HCT116 (cell line): ENCODE measurements around the gene MICALL1. TPM values are rescaled to one million over a fixed set of nuclear protein-coding genes. Genes with fewer than 3 reads are reported as not detected.

Experiments
- ATAC-seq: fragments of 200-7000 bp; cut with Tn5 transposase; 2 replicates; pipeline ENCODE4 v1.9.1; 2020; ENCODE audit warnings: mild to moderate bottlenecking, moderate library complexity
- BruUV-seq: library from RNA; stranded (reverse); fragments of 400-500 nt; replicated peaks from 2 replicates; lab custom pipeline; 2021; lab: Mats Ljungman, UMichigan
- CTCF ChIA-PET: fragments of 300-600 bp; sonication (Branson Sonifier 250); formaldehyde crosslinking; loops from one replicate; lab custom pipeline; 2021; ENCODE audit warnings: antibody characterized with exemption; lab: Charles Lee
- POLR2A ChIA-PET: fragments of 300-600, 350-600 bp; sonication (Branson Sonifier 250); formaldehyde crosslinking; loops from one replicate; lab custom pipeline; 2021; ENCODE audit warnings: antibody characterized with exemption; lab: Charles Lee
- RAD21 ChIA-PET, 2 experiments: fragments of 300-600 bp; sonication (Branson Sonifier 250); formaldehyde crosslinking; loops; one replicate each; lab custom pipeline; 2023; ENCODE audit warnings: low total read pairs in 2 of 2; ENCODE audit not compliant: uncharacterized antibody in 2 of 2, unreplicated experiment in 2 of 2, low non-redundant PET in 1 of 2; lab: Charles Lee
- DNase-seq: peaks from one replicate; pipeline ENCODE4 v3.0.0-alpha.2; 2010; ENCODE audit warnings: low read depth, low spot score
- H2AFZ ChIP-seq: fragments of 200-600 bp; shearing (Covaris generic), sonication (generic); 2 replicates; pipeline ENCODE4 v1.6.1; 2017; ENCODE audit warnings: low read depth, mixed run types, mixed read lengths, antibody characterized with exemption, low read length; ENCODE audit not compliant: poor library complexity, severe bottlenecking
- H3K27ac ChIP-seq: 2 replicates; pipeline ENCODE4 v1.5.1; 2012; ENCODE audit warnings: low read depth, low read length
- H3K27me3 ChIP-seq: fragments of 200-600 bp; sonication (generic); 2 replicates; pipeline ENCODE4 v1.6.1; 2016; ENCODE audit warnings: mixed run types, low read length, mixed read lengths; ENCODE audit not compliant: insufficient read depth
- H3K36me3 ChIP-seq, 2 experiments: fragments of 200-500 bp in 1 of 2; fragments of 200-600 bp in 1 of 2; sonication (Bioruptor generic) in 1 of 2; sonication (generic) in 1 of 2; 2 replicates each; pipeline versions ENCODE4 v1.5.1 to v1.6.1; 2014 to 2016; ENCODE audit warnings: low read length in 2 of 2, inconsistent platforms in 1 of 2, mixed read lengths in 1 of 2, mixed run types in 1 of 2; ENCODE audit not compliant: insufficient read depth in 2 of 2, control insufficient read depth in 1 of 2
- H3K4me1 ChIP-seq, 2 experiments: fragments of 200-600 bp in 1 of 2; sonication (generic) in 1 of 2; 2 replicates each; pipeline versions ENCODE4 v1.5.1 to v1.6.1; 2012 to 2017; ENCODE audit warnings: low read length in 2 of 2, inconsistent platforms in 1 of 2, mild to moderate bottlenecking in 1 of 2, mixed read lengths in 1 of 2, mixed run types in 1 of 2, moderate library complexity in 1 of 2; ENCODE audit not compliant: insufficient read depth in 2 of 2, control insufficient read depth in 1 of 2
- H3K4me2 ChIP-seq: fragments of 200-600 bp; sonication (generic); 2 replicates; pipeline ENCODE4 v1.6.1; 2017; ENCODE audit warnings: mixed run types, low read length, mixed read lengths
- H3K4me3 ChIP-seq, 2 experiments: fragments of 200-600 bp in 1 of 2; sonication (generic) in 1 of 2; replicated peaks in 1 of 2; 2 replicates each; pipeline ENCODE4 v1.5.1; 2011 to 2016; ENCODE audit warnings: low read length in 2 of 2, control low read depth in 1 of 2, low read depth in 1 of 2, mild to moderate bottlenecking in 1 of 2, mixed read lengths in 1 of 2, mixed run types in 1 of 2
- H3K79me2 ChIP-seq: fragments of 200-600 bp; sonication (generic); 2 replicates; pipeline ENCODE4 v1.6.1; 2017; ENCODE audit warnings: mild to moderate bottlenecking, mixed run types, low read length, moderate library complexity, mixed read lengths; ENCODE audit not compliant: insufficient read depth
- H3K9ac ChIP-seq: fragments of 200-600 bp; sonication (generic); 2 replicates; pipeline ENCODE4 v1.6.1; 2016; ENCODE audit warnings: low read length, mixed read lengths
- H3K9me2 ChIP-seq: fragments of 200-600 bp; sonication (generic), shearing (Covaris generic); 2 replicates; pipeline ENCODE4 v1.6.1; 2017; ENCODE audit warnings: mixed run types, mild to moderate bottlenecking, moderate library complexity; ENCODE audit not compliant: insufficient read depth
- H3K9me3 ChIP-seq, 2 experiments: fragments of 200-500 bp in 1 of 2; fragments of 200-600 bp in 1 of 2; sonication (Bioruptor generic) in 1 of 2; sonication (generic) in 1 of 2; 2 replicates each; pipeline ENCODE4 v1.6.1; 2014 to 2017; ENCODE audit warnings: low read length in 2 of 2, mixed read lengths in 2 of 2, inconsistent platforms in 1 of 2, low read depth in 1 of 2, mild to moderate bottlenecking in 1 of 2, mixed run types in 1 of 2, moderate library complexity in 1 of 2; ENCODE audit not compliant: control insufficient read depth in 1 of 2, insufficient read depth in 1 of 2
- H4K20me1 ChIP-seq: fragments of 200-600 bp; sonication (generic), shearing (Covaris generic); 2 replicates; pipeline ENCODE4 v1.6.1; 2017; ENCODE audit warnings: mixed run types, mild to moderate bottlenecking, moderate library complexity; ENCODE audit not compliant: insufficient read depth
- CEBPB ChIP-seq: IDR thresholded peaks from 2 replicates; pipeline ENCODE4 v1.6.1; 2012; ENCODE audit warnings: low read depth
- ELF1 ChIP-seq: IDR thresholded peaks from 2 replicates; pipeline ENCODE4 v1.6.1; 2012; ENCODE audit warnings: low read depth, borderline replicate concordance
- EZH2 ChIP-seq: fragments of 200-600 bp; sonication (generic); IDR thresholded peaks from 2 replicates; pipeline ENCODE4 v1.6.1; 2017; ENCODE audit warnings: antibody characterized with exemption, mixed run types
- EZH2phosphoT487 ChIP-seq: fragments of 200-600 bp; IDR thresholded peaks from 2 replicates; pipeline ENCODE4 v1.6.1; 2018; ENCODE audit warnings: antibody characterized with exemption, borderline replicate concordance
- FOSL1 ChIP-seq: IDR thresholded peaks from 2 replicates; pipeline ENCODE4 v1.6.1; 2012; ENCODE audit warnings: low read depth
- JUND ChIP-seq: IDR thresholded peaks from 2 replicates; pipeline ENCODE4 v1.6.1; 2012
- RAD21 ChIP-seq: IDR thresholded peaks from 2 replicates; pipeline ENCODE4 v1.6.1; 2012; ENCODE audit warnings: low read depth, mild to moderate bottlenecking
- YY1 ChIP-seq: IDR thresholded peaks from 2 replicates; pipeline ENCODE4 v1.6.1; 2011; ENCODE audit warnings: low read length, low read depth, moderate library complexity, mild to moderate bottlenecking; ENCODE audit not compliant: insufficient replicate concordance; ENCODE audit errors: extremely low read depth
- intact Hi-C: fragments of 100-400 bp; cut with micrococcal nuclease; formaldehyde crosslinking; loops from 2 replicates; pipeline ENCODE4 v1.10.0; 2022
- total RNA-seq: library from RNA; stranded (reverse); gene quantifications from one replicate; pipeline ENCODE4 v1.2.1, GENCODE V29; 2021; ENCODE audit not compliant: unreplicated experiment
- TF ChIP-seq, protein P1 (sequence below): IDR thresholded peaks from 2 replicates; pipeline ENCODE4 v1.6.1; 2011; ENCODE audit warnings: mild to moderate bottlenecking, low read length, moderate library complexity; ENCODE audit not compliant: insufficient replicate concordance; ENCODE audit errors: extremely low read depth
- TF ChIP-seq, protein P2 (sequence below): IDR thresholded peaks from 2 replicates; pipeline ENCODE4 v1.6.1; 2012
- TF ChIP-seq, protein P3 (sequence below): IDR thresholded peaks from 2 replicates; pipeline ENCODE4 v1.6.1; 2012; ENCODE audit warnings: low read depth

The MICALL1 gene
- total RNA-seq, 1 experiment from 2014 or later: 35.2 TPM

DNA sequence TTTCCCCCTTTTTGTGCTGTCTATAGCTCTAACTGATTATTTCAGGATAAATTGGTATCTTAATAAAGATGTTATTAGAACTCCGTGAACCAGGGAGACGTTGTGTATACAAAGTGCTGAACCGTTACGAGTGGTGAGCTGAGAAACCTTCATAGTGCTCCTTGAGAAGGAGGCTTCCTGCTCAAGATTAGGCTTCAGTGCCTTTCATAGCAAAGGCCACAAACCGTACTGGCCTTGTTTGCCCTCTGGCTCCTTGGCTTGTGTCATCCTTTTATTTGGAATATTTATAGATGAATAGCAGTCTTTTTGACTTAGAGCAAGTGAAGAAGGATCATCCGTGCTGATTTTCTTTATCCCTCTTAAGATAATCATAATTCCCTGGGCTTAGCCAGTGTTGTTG, 40.6 kb upstream of the MICALL1 start:
- POLR2A ChIA-PET: no interaction called here

DNA sequence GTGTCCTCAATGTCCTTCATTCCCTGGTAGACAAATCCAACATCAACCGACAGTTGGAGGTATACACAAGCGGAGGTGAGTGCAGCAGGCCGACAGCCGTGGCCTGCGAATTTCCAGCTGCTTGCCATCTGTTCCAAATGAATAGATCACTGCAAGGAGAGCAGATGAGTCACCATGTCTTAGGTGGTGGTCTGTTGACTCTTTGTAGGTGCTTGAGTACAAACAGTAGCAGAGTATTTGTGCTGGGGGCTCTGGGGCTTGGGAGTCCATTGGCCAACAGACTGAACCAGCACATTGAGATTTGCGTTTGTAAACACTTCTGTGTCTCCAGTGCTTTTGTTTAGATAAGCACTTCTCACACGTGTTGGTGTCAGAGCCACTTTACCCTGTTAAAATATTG, 35.8 kb upstream of the MICALL1 start:
- ATAC-seq: no peak
- no peak for DNase-seq
- intact Hi-C loops: no loop called here
- Histone ChIP-seq H3K9me2 (no peaks in the 10 kb centered on the region), H3K27ac (no peak overlapping the region), H3K9ac (no peak overlapping the region), H3K36me3 (peaks cover 71 to 73% of the 10 kb centered on the region in 2 experiments), H3K4me2 (no peak overlapping the region), H3K27me3 (no peaks in the 10 kb centered on the region), H3K79me2 (peaks cover 84% of the 10 kb centered on the region), H4K20me1 (peaks cover 10% of the 10 kb centered on the region), H3K4me1 (no peaks in the 10 kb centered on the region), H3K4me3 (no peak overlapping the region), H3K9me3 (no peaks in the 10 kb centered on the region), H2AFZ (no peak overlapping the region)
- ChIA-PET CTCF (interaction anchor here (0.6 kb wide), 1 partner anchor 9 kb away, joined by 3 read pairs; no protein-coding TSS in a partner anchor), RAD21 (no interaction called here), POLR2A (no interaction called here)
- no TSS peak for BruUV-seq
- no peak for TF ChIP-seq ELF1
- TF ChIP-seq RAD21: no peak
- no peak for TF ChIP-seq YY1
- TF ChIP-seq CEBPB: no peak
- no peak for TF ChIP-seq FOSL1
- TF ChIP-seq, protein P1, sequence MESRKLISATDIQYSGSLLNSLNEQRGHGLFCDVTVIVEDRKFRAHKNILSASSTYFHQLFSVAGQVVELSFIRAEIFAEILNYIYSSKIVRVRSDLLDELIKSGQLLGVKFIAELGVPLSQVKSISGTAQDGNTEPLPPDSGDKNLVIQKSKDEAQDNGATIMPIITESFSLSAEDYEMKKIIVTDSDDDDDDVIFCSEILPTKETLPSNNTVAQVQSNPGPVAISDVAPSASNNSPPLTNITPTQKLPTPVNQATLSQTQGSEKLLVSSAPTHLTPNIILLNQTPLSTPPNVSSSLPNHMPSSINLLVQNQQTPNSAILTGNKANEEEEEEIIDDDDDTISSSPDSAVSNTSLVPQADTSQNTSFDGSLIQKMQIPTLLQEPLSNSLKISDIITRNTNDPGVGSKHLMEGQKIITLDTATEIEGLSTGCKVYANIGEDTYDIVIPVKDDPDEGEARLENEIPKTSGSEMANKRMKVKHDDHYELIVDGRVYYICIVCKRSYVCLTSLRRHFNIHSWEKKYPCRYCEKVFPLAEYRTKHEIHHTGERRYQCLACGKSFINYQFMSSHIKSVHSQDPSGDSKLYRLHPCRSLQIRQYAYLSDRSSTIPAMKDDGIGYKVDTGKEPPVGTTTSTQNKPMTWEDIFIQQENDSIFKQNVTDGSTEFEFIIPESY: no peak
- TF ChIP-seq, protein P2, sequence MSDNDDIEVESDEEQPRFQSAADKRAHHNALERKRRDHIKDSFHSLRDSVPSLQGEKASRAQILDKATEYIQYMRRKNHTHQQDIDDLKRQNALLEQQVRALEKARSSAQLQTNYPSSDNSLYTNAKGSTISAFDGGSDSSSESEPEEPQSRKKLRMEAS: no peak
- TF ChIP-seq EZH2: no peak
- TF ChIP-seq EZH2phosphoT487: no peak

More for the DNA sequence above, 40.6 kb upstream of the MICALL1 start:
- Histone ChIP-seq H3K9ac (no peak overlapping the region), H3K9me3 (no peaks in the 10 kb centered on the region), H2AFZ (no peak overlapping the region), H4K20me1 (peaks cover 10% of the 10 kb centered on the region), H3K27me3 (no peaks in the 10 kb centered on the region), H3K36me3 (peaks cover 52 to 75% of the 10 kb centered on the region in 2 experiments), H3K9me2 (no peaks in the 10 kb centered on the region), H3K4me2 (no peak overlapping the region), H3K27ac (no peak overlapping the region), H3K4me3 (no peak overlapping the region), H3K79me2 (peaks cover 92% of the 10 kb centered on the region), H3K4me1 (peaks cover 0 to 5% of the 10 kb centered on the region in 2 experiments; a peak in 2 of 4 replicates)
- DNase-seq (no peak), ATAC-seq (no peak)
- intact Hi-C loops: no loop called here
- TF ChIP-seq, protein P3, sequence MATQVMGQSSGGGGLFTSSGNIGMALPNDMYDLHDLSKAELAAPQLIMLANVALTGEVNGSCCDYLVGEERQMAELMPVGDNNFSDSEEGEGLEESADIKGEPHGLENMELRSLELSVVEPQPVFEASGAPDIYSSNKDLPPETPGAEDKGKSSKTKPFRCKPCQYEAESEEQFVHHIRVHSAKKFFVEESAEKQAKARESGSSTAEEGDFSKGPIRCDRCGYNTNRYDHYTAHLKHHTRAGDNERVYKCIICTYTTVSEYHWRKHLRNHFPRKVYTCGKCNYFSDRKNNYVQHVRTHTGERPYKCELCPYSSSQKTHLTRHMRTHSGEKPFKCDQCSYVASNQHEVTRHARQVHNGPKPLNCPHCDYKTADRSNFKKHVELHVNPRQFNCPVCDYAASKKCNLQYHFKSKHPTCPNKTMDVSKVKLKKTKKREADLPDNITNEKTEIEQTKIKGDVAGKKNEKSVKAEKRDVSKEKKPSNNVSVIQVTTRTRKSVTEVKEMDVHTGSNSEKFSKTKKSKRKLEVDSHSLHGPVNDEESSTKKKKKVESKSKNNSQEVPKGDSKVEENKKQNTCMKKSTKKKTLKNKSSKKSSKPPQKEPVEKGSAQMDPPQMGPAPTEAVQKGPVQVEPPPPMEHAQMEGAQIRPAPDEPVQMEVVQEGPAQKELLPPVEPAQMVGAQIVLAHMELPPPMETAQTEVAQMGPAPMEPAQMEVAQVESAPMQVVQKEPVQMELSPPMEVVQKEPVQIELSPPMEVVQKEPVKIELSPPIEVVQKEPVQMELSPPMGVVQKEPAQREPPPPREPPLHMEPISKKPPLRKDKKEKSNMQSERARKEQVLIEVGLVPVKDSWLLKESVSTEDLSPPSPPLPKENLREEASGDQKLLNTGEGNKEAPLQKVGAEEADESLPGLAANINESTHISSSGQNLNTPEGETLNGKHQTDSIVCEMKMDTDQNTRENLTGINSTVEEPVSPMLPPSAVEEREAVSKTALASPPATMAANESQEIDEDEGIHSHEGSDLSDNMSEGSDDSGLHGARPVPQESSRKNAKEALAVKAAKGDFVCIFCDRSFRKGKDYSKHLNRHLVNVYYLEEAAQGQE: no peak
- no peak for TF ChIP-seq JUND
- TF ChIP-seq EZH2phosphoT487: no peak
- CTCF ChIA-PET: no interaction called here
- BruUV-seq: no TSS peak
- RAD21 ChIA-PET: no interaction called here
